Tibial nerve (tissue), 4 donors: ENCODE measurements around the gene TRPM8.

Experiments used
- EP300 ChIP-seq, 2 donors: sonication (generic); formaldehyde crosslinking; IDR thresholded peaks; one replicate each; pipeline ENCODE4 v1.6.1; 2017; ENCODE audit warnings: antibody characterized with exemption in 2 of 2, mild to moderate bottlenecking in 1 of 2
- POLR2A ChIP-seq, 2 donors: fragments of 450-650 bp; IDR thresholded peaks; one replicate each; pipeline ENCODE4 v1.6.1; 2017; ENCODE audit warnings: antibody characterized with exemption in 2 of 2, mild to moderate bottlenecking in 2 of 2, moderate library complexity in 2 of 2
- TF ChIP-seq, protein P1 (sequence below), 5 experiments: fragments of 200-600 bp in 3 of 5; fragments of 450-650 bp in 2 of 5; sonication (generic) in 3 of 5; IDR thresholded peaks; one replicate each; pipeline ENCODE4 v1.5.1; 2016 to 2019; ENCODE audit warnings: antibody characterized with exemption in 5 of 5, mild to moderate bottlenecking in 3 of 5, moderate library complexity in 2 of 5

DNA sequence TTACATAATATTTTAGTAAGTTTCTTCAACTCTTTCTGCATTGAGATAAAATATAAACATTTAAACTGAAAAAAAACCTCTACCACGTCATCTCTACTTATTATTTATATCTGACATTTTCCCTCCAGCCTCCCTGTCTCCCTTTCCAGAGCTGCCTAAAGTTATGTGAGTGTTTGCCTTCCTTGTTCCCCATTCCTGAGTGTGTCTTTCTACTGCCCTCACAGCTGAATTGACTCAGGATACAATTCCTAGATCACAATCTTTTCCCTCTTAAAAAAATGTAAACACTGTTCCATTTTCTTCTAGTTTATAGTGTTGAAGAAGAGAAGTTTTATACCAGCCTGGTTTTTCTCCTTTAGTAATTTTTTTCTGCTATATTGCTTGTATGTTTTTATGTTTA, 5.3 kb downstream of the TRPM8 start:
- TF ChIP-seq, protein P1, sequence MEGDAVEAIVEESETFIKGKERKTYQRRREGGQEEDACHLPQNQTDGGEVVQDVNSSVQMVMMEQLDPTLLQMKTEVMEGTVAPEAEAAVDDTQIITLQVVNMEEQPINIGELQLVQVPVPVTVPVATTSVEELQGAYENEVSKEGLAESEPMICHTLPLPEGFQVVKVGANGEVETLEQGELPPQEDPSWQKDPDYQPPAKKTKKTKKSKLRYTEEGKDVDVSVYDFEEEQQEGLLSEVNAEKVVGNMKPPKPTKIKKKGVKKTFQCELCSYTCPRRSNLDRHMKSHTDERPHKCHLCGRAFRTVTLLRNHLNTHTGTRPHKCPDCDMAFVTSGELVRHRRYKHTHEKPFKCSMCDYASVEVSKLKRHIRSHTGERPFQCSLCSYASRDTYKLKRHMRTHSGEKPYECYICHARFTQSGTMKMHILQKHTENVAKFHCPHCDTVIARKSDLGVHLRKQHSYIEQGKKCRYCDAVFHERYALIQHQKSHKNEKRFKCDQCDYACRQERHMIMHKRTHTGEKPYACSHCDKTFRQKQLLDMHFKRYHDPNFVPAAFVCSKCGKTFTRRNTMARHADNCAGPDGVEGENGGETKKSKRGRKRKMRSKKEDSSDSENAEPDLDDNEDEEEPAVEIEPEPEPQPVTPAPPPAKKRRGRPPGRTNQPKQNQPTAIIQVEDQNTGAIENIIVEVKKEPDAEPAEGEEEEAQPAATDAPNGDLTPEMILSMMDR (IDR thresholded peaks at IDR 0.05) = no peak
- TF ChIP-seq POLR2A (IDR thresholded peaks at IDR 0.05) (no peak), EP300 (IDR thresholded peaks at IDR 0.05) (no peak)
